HG03108 (cell line): ENCODE measurements around the gene CLDN16.

Experiments
- ATAC-seq: cut with Tn5 transposase; IDR thresholded peaks from one replicate; pipeline ENCODE4 v1.9.1; 2021; ENCODE audit warnings: moderate library complexity; ENCODE audit not compliant: unreplicated experiment

Gene CLDN16

DNA sequence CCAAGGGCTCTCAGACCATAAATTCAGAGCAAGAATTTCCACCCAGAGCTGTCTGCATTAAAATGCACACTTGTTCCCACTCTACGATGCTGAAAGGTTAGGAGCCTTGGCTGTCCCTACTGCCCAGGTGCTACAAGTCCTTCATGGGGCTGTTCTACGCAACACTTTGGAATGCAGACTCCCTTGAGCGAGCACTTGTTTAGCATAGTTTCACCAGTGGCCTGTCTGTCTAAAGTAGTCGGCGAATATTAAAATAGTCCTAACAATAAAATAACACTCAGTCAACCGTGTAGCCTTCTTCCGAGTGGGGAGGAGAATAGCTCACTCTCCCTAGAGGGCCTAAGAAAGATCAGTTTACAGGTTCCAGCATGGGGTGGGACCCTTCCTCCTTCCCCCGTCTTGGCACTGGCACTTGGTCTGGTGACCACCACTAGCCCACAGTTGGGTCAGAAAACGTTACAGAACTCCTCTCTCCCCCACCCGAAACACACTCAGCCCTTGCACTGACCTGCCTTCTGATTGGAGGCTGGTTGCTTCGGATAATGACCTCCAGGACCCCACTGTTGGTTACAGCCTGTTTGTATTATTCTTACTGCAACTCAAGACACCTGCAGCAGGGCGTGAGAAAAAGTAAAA lies at the start of gene CLDN16:
CLDN16 (plus strand) TSS at position 586 of the 636 bp plus-strand sequence. CDS start 167 bp downstream, outside the sequence.
- no peak for ATAC-seq

DNA sequence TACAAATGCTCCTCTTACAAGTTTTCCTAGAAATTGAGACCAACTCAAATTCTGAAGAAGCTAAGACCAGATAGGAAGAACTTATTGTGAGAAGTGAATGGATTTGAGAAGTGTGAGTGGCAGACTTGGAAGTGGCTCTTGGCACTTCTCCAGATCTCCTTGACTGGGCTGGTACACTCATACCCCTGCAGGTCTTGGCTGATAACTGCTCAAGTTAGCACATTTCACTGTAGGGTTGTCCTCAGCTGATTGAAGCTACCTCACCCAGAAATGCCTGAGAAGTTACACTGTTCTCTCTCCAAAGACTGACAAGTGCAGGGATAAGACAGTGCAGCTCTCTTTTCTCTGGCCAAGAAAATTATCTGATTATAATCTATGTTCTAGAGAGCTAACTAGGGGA lies 49.2 kb upstream of the CLDN16 start:
- ATAC-seq: peak; percentile 11

DNA sequence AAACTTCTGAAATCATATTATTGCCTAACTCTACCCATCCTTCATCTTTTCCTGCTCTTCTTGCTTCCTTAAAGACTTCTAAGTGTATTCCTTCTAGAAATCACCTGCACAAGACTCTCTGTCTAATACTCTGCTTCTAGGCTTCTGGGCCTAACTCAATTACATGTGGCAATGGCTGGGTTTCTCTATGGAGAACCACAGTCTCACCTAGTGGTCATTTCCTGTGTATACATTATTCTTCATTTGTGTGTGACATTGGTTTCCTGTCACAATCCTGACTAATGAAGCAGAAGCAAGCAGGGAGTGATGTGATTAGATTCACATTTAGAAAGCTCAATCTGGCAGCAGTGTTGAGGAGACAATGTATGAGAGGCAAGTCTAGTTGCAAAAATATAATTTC lies 48.8 kb upstream of the CLDN16 start:
- ATAC-seq: peak; percentile 83

- no peak for ATAC-seq
These were observed 47.9 kb upstream of the CLDN16 start for GRCh38 chr3:190340071-190340470.

- ATAC-seq: no peak
These were observed 42.7 kb upstream of the CLDN16 start for GRCh38 chr3:190345027-190345821.

DNA sequence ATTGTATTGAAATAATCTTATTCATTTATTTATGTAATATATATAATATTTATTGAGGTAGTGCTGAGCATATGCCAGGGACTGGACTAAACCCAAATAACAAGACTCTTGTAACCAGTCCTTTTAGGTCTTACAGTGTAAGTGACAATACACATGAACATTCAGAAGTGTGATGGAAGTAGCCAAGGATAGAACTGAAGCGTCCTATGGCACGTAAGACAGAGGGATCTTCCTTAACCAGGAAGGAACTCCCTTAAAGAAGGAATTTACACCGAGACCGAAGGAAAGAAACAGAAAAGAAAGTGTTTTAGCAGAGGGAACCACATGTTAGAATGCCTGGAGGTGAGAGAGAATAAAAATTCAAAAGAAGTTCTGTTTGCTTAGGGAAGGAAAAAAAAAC lies 42.1 kb upstream of the CLDN16 start:
- ATAC-seq: no peak

DNA sequence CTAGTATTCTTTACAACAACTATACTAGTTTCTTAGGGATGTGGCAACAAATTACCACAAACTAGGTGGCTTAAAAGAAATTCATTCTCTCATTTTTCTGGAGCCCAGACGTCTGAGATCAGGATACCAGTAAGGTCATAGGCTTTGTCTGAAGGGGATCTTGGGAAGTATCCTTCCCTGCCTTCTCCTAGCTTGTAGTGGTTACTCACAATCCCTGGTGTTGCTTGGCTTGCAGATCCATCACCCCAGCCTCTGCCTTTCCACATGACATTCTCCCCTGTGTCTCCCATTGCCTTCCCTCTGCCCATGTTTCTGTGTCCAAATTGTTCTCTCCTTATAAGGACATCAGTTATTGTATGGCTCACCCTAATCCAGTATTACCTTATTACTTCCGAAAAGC lies 41.4 kb upstream of the CLDN16 start:
- no peak for ATAC-seq

DNA sequence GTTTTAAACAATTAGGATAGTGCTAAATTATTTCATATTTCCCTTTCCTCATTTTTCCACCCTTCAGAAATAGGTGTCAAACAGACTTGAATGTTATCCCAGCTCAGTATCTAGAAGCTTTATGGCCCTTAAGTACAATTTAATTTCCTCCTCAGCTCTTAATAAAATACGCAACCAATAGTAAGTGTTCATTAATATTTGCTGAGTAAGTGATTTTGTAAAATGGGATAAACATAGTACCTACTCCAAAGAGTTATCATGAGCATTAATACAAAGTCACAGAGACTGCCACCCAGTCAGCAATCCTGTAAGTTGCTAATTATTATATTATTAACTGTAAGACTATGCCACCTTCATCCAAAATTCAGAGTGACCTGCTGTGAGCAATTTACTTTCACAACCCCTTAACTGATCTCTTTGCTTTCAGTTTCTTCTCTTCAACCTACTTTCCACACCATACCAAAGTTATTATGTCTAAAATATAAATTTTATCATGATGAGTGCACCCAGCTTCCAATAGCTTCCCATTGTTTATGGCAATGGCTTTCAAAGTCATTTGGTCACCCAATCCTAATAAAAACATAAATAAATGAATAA lies 35.0 kb upstream of the CLDN16 start:
- ATAC-seq: no peak

GRCh38 chr3:190356246-190356645 lies 31.7 kb upstream of the CLDN16 start:
- no peak for ATAC-seq

DNA sequence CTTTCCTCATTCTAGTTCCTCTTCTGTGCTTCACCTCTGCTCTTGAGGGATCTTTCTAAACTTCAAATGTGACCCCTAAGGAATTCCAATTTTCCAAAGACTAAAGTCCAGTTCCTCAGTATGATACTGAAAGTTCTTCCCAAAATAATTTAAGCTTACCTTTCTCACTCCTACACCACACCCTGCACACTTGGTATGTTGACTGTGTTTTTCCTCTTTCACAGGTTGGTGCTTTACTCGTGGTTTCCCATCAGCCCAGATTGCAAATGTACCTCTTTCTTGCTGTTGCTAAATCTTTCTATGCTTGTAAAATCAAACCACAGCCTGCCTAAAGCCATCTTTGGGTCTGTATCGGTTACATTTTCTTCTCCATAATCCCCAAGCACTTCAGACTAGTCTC lies 30.5 kb upstream of the CLDN16 start:
- no peak for ATAC-seq

DNA sequence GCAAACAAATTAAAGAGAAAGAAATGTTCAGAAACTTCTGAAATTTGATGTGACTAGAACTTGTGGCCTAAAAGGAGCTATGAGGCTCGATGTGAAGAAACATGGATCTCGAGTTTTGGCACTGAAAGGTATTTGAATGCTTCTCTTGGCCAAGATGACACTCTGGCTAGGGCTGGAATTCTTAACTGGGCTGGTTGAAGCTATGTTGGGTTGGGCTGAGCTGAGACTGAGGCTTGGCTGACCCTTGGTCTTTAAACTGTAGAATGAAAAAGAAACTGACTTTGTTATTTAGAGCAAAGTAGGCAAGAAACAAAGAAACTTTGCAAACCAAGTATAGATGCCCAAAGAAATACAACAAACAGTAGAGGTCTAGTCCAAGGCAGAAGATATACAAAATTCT lies 28.1 kb upstream of the CLDN16 start:
- no peak for ATAC-seq

GRCh38 chr3:190360228-190360627 lies 27.7 kb upstream of the CLDN16 start:
- no peak for ATAC-seq

DNA sequence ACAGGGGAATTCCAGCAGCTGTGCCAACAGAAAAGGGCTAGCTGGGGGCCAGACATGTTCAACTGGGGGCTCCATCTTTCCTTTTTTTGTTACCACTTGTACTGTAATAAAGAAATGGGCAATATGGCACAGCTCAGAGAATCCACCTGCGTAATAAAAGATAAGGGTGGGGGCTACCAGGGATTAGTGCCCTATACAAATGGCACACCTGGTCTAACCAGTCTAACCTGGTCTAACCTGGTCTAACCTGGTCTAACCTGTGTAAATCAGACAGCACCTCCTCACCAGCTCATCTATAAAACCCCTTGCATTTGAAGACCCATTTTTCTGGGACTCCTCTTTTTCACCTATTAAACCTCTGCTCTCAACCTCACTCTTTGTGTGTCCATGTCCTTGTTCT lies 26.2 kb upstream of the CLDN16 start:
- no peak for ATAC-seq

DNA sequence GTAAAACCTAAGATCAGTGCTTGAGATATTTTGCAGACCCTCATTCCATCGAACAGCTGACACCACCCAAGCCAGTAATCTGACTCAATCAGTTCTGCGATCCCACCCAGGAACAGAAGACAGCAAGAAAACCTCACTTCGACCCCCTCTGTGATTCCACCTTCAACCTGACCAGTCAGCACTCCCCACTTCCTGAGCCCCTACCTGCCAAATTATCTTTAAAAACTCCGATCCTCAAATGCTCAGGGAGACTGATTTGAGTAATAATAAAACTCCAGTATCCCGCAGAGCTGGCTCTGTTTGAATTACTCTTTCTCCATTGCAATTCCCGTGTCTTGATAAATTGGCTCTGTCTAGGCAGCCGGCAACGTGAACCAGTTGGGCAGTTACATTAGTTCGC lies 25.7 kb upstream of the CLDN16 start:
- no peak for ATAC-seq

DNA sequence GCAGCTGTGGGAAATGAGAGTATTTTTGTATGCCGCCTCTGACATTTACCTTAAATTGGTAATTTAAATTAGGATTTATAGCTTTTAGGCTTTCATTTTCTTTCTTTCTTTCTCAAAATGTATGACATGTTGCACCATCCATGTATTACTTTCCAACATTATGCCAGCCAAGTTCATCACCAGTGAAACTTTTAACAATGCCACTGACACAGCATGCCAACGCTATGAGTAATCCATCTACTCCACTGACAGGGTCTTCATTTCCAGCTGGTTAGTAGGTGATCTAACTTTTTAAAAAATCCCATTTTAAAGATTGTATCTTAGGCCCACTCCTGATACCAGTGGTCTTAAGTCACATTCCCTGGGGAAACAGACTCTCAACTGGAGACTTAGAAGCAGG lies 21.8 kb upstream of the CLDN16 start:
- no peak for ATAC-seq

- ATAC-seq: no peak
These were observed 19.1 kb upstream of the CLDN16 start for GRCh38 chr3:190368881-190369280.

GRCh38 chr3:190369668-190370295 lies 18.2 kb upstream of the CLDN16 start:
- no peak for ATAC-seq

DNA sequence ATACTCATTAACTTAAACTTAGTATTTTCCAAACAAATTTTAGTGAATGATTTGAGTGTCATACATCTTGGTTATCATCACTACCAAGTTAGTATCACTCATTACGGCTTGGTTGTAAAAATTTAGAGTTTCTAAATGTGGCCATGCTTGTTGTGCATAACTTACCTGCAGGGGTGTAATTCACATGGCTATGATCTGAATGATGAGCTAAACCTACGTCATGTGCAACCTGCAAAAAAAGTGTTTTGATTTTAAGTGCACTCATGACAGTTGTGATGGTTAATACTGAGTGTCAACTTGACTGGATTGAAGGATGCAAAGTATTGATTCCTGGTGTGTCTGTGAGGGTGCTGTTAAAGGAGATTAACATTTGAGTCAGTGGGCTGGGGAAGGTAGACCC lies 17.6 kb upstream of the CLDN16 start:
- no peak for ATAC-seq

DNA sequence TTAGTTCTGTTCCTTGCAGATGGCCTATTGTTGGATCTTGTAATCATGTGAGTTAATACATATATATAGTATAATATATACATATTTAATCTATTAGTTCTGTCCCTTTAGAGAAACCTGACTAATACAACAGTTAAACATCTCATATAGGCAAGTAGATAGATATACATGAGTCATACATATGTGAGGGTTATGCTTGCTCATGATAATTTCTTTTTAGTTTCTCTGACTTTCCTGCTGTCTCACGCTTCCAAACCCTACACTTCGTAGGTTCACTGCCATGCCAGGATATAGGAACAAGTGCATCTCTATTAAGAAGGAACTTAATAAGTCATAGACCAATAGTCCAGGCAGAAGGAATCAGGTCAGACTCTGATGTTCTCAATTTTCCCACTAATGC lies 16.8 kb upstream of the CLDN16 start:
- ATAC-seq: no peak

GRCh38 chr3:190375246-190375645 lies 12.7 kb upstream of the CLDN16 start:
- no peak for ATAC-seq

- ATAC-seq: no peak
These were observed 12.3 kb upstream of the CLDN16 start for GRCh38 chr3:190375671-190376070.
